ENCODE results near the gene NCKIPSD. TPM values are rescaled to one million over a fixed set of nuclear protein-coding genes. Genes with fewer than 3 reads are reported as not detected.

The NCKIPSD gene
- total RNA-seq, 1 experiment from 2014 or later = 46.0 TPM

DNA sequence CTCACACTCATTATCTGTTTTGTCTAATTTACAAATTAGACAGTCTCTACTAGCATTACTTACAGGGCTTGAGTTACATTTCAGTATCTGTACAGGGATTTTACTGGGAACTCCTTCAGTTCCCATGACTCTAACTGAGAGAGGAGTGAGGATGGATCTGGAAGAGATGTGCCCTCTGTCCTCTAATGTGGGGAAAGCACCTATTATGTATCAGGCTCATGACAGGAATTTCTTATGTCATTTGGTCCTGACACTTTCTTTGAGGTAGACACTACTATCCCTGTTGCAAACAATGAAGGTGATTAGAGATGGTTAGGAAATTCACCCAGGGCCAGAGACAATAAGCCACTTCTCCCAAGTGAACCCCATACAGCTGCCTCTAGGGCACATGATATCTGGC, 10.9 kb upstream of the NCKIPSD start:
- no peak overlapping the region for H2BK120ac ChIP-seq (ENCODE audit: low read depth, low read length, poor library complexity, severe bottlenecking)
- H2BK5ac ChIP-seq (ENCODE audit: insufficient read length, low read length) = no peak overlapping the region
- no peak overlapping the region for H3K56ac ChIP-seq (ENCODE audit: insufficient read length, low read depth, low read length)
- no peak overlapping the region for H3K9ac ChIP-seq (ENCODE audit: extremely low read depth, insufficient read length, low read length)
- H3K4me2 ChIP-seq (ENCODE audit: insufficient read depth, insufficient read length, low read length) = no peak overlapping the region
- no peaks in the 10 kb centered on the region for H3K23me2 ChIP-seq (ENCODE audit: insufficient read length, low read depth, low read length, poor library complexity, severe bottlenecking)
- no peak overlapping the region for H4K5ac ChIP-seq (ENCODE audit: insufficient read length, low read depth, low read length)
- DNase-seq = no peak
- H2AFZ ChIP-seq (ENCODE audit: low read length) = no peak overlapping the region
- no peaks in the 10 kb centered on the region for H3K9me3 ChIP-seq (ENCODE audit: control insufficient read depth, low read depth, low read length)
- Mint-ChIP-seq H3K27ac (peak overlapping the region; percentile 37 to 87 (median 40); a peak in 6 of 7 replicates), H3K4me1 (peaks cover 25 to 31% of the 10 kb centered on the region in 2 experiments), H3K9me3 (no peaks in the 10 kb centered on the region), H3K4me3 (no peak overlapping the region), H3K36me3 (ENCODE audit: insufficient read depth in 1 of 3, low read depth in 3 of 3) (peaks cover 50 to 72% (median 60%) of the 10 kb centered on the region in 3 experiments), H3K27me3 (ENCODE audit: low read depth) (no peaks in the 10 kb centered on the region)
- no peak overlapping the region for H2BK20ac ChIP-seq (ENCODE audit: low read depth, low read length, poor library complexity, severe bottlenecking)
- H2BK15ac ChIP-seq (ENCODE audit: low read depth, low read length) = no peak overlapping the region
- no peak overlapping the region for H3K23ac ChIP-seq (ENCODE audit: insufficient read length, low read depth, low read length)
- peaks cover 2% of the 10 kb centered on the region for H4K20me1 ChIP-seq (ENCODE audit: control insufficient read depth, insufficient read depth, insufficient read length)
- H3K79me2 ChIP-seq (ENCODE audit: insufficient read depth, low read length) = peaks cover 26% of the 10 kb centered on the region; the same call in 1 of the 2 replicates
- H3K4ac ChIP-seq (ENCODE audit: low read depth, low read length) = no peak overlapping the region
- H4K8ac ChIP-seq (replicated peaks; ENCODE audit: insufficient read length, low read depth, low read length) = no peak overlapping the region
- H3K27ac ChIP-seq (ENCODE audit: insufficient read length, low read depth, low read length) = no peak overlapping the region
- H3K4me1 ChIP-seq (ENCODE audit: insufficient read depth, low read length) = no peaks in the 10 kb centered on the region; the same call in 1 of the 2 replicates
- no peaks in the 10 kb centered on the region for H3K27me3 ChIP-seq (ENCODE audit: insufficient read depth, low read length)
- no peak overlapping the region for H4K91ac ChIP-seq (ENCODE audit: insufficient read length, low read depth, low read length)
- no peak overlapping the region for H3K14ac ChIP-seq (ENCODE audit: insufficient read depth, low read length)
- H3K18ac ChIP-seq (ENCODE audit: insufficient read length, low read depth, low read length) = no peak overlapping the region
- H3K79me1 ChIP-seq (ENCODE audit: insufficient read depth, low read depth, low read length, poor library complexity, severe bottlenecking) = peaks cover 9% of the 10 kb centered on the region
- H3T11ph ChIP-seq (ENCODE audit: low read length) = no peak overlapping the region
- no peak overlapping the region for H2AK5ac ChIP-seq (ENCODE audit: insufficient read length, low read length)
- TF ChIP-seq, protein P1, sequence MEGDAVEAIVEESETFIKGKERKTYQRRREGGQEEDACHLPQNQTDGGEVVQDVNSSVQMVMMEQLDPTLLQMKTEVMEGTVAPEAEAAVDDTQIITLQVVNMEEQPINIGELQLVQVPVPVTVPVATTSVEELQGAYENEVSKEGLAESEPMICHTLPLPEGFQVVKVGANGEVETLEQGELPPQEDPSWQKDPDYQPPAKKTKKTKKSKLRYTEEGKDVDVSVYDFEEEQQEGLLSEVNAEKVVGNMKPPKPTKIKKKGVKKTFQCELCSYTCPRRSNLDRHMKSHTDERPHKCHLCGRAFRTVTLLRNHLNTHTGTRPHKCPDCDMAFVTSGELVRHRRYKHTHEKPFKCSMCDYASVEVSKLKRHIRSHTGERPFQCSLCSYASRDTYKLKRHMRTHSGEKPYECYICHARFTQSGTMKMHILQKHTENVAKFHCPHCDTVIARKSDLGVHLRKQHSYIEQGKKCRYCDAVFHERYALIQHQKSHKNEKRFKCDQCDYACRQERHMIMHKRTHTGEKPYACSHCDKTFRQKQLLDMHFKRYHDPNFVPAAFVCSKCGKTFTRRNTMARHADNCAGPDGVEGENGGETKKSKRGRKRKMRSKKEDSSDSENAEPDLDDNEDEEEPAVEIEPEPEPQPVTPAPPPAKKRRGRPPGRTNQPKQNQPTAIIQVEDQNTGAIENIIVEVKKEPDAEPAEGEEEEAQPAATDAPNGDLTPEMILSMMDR (conservative IDR thresholded peaks at IDR 0.05) = no peak
- no peak overlapping the region for H2BK12ac ChIP-seq (ENCODE audit: insufficient read length, low read depth, low read length)

Measured in H9 (cell line).